Fibroblast of pulmonary artery (primary cell): ENCODE data around the gene IFNK.

ENCODE experiments used
- DNase-seq: peaks from one replicate; pipeline ENCODE4 v3.0.0-alpha.2; 2010; ENCODE audit warnings: low read depth
- H3K4me3 ChIP-seq: replicated peaks from 2 replicates; pipeline ENCODE4 v1.5.1; 2011; ENCODE audit warnings: low read depth, mild to moderate bottlenecking, control low read depth, low read length, moderate library complexity
- CTCF ChIP-seq: IDR thresholded peaks from 2 replicates; pipeline ENCODE4 v1.5.1; 2011; ENCODE audit warnings: mild to moderate bottlenecking, control low read depth, low read length, inconsistent platforms; ENCODE audit errors: missing control alignments

IFNK gene, protein sequence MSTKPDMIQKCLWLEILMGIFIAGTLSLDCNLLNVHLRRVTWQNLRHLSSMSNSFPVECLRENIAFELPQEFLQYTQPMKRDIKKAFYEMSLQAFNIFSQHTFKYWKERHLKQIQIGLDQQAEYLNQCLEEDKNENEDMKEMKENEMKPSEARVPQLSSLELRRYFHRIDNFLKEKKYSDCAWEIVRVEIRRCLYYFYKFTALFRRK

GRCh38 chr9:27524236-27524635 lies at the start of gene IFNK:
TSS of gene IFNK (plus strand) at chr9:27524290. CDS start at chr9:27524337, 47 bp downstream.
- H3K4me3 ChIP-seq, result no peak within 1 kb of the TSS
- no peak for TF ChIP-seq CTCF
- no peak for DNase-seq

GRCh38 chr9:27474305-27474704 lies 49.8 kb upstream of the IFNK start:
- DNase-seq, result no peak
- no peak for TF ChIP-seq CTCF
- H3K4me3 ChIP-seq, result no peak overlapping the region

- no peak for TF ChIP-seq CTCF
- no peak overlapping the region for H3K4me3 ChIP-seq
- no peak for DNase-seq
These were observed 49.0 kb upstream of the IFNK start for GRCh38 chr9:27475057-27475595.

DNA sequence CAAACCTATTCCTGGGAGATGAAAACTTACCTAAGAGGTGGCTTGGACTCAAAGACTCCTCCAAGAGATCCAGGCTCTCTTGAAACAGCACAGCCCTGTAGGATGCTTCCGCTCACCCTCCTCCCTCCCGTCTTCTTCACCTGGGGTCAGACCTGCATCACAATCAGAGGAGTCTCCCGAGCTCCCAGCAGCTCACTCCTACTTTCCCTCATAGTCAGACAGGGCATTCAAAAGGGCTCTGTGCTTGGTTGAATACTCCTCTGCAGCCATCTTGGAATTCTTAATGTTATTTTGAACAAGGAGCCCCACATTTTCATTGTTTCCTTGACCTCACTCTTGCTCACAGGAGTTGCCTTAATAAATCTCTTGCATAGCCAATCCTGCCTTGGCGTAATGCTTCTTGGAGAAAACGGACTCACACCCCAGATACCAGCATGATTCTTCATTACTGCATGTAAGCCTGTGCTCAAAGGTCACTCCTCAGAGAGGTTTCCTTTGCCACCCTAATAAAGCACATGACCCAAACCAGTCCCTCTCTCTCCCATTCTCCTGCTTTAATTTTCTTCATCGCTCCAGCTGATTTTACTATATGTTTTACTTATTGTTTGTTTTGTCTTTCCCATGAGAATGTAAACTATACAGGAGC lies 47.1 kb upstream of the IFNK start:
- DNase-seq, result no peak
- no peak overlapping the region for H3K4me3 ChIP-seq
- no peak for TF ChIP-seq CTCF

- no peak for DNase-seq
- no peak for TF ChIP-seq CTCF
- H3K4me3 ChIP-seq, result no peak overlapping the region
These were observed 45.8 kb upstream of the IFNK start for GRCh38 chr9:27478322-27478721.

DNA sequence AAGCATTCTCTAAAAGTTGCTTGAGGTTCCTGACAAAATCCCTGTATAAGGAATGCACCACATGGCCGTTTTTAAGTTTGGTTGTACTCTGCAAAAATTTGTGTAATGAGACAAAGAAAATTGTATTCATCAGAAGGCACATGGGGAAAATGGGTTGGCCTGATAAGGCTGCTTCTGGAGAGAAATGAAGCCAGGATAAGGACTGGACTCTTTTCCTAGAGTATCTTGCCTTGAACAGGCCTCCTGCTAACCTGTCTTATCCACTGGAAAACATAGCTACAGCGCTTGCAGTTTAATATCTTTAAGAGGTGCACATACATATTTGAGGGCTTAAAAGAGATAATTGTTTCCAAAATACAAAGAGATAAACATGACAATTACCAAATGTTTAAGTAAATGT lies 41.4 kb upstream of the IFNK start:
- no peak overlapping the region for H3K4me3 ChIP-seq
- no peak for DNase-seq
- TF ChIP-seq CTCF, result no peak
